Panc1 (cell line): ENCODE data around the gene ALX4. TPM values are rescaled to one million over a fixed set of nuclear protein-coding genes. Genes with fewer than 3 reads are reported as not detected.

Experiments
- ATAC-seq: fragments of 200-7000 bp; cut with Tn5 transposase; 2 replicates; pipeline ENCODE4 v1.9.1; 2020; ENCODE audit warnings: mild to moderate bottlenecking, moderate library complexity
- BruUV-seq: library from RNA; stranded (reverse); fragments of 400-500 nt; replicated peaks from 2 replicates; lab custom pipeline; 2021; lab: Mats Ljungman, UMichigan
- CTCF ChIA-PET: fragments of 300-600 bp; sonication (Branson Sonifier 250); formaldehyde crosslinking; loops from one replicate; lab custom pipeline; 2022; ENCODE audit warnings: antibody characterized with exemption; lab: Charles Lee
- POLR2A ChIA-PET: fragments of 300-600 bp; sonication (Branson Sonifier 250); formaldehyde crosslinking; loops from one replicate; lab custom pipeline; 2022; ENCODE audit warnings: antibody characterized with exemption; lab: Charles Lee
- DNase-seq: peaks from one replicate; pipeline ENCODE4 v3.0.0-alpha.2; 2010; ENCODE audit warnings: low read depth, low spot score
- H3K27ac ChIP-seq: 2 replicates; pipeline ENCODE4 v1.5.1; 2011; ENCODE audit warnings: mild to moderate bottlenecking, low read length, inconsistent platforms
- H3K27me3 ChIP-seq: fragments of 200-500 bp; sonication (Bioruptor generic); 2 replicates; pipeline ENCODE4 v1.6.0; 2014; ENCODE audit warnings: low read length, inconsistent platforms; ENCODE audit not compliant: control insufficient read depth, insufficient read depth
- H3K36me3 ChIP-seq: fragments of 200-500 bp; sonication (Bioruptor generic); 2 replicates; pipeline ENCODE4 v1.5.1; 2014; ENCODE audit warnings: inconsistent platforms, mild to moderate bottlenecking, low read length, moderate library complexity; ENCODE audit not compliant: control insufficient read depth, insufficient read depth
- H3K4me1 ChIP-seq: 2 replicates; pipeline ENCODE4 v1.5.1; 2011; ENCODE audit warnings: inconsistent platforms, mild to moderate bottlenecking, low read length, moderate library complexity; ENCODE audit not compliant: control insufficient read depth, insufficient read depth
- H3K4me3 ChIP-seq, 2 experiments: 2 replicates each; pipeline ENCODE4 v1.5.1; 2011 to 2012; ENCODE audit warnings: low read depth in 2 of 2, low read length in 2 of 2, mild to moderate bottlenecking in 2 of 2, inconsistent platforms in 1 of 2, moderate library complexity in 1 of 2
- H3K9me3 ChIP-seq: fragments of 200-500 bp; sonication (Bioruptor generic); 2 replicates; pipeline ENCODE4 v1.5.1; 2014; ENCODE audit warnings: low read depth, mild to moderate bottlenecking, inconsistent platforms, low read length, moderate library complexity; ENCODE audit not compliant: control insufficient read depth, insufficient read depth
- POLR2AphosphoS5 ChIP-seq: IDR thresholded peaks from 2 replicates; pipeline ENCODE4 v1.6.1; 2012; ENCODE audit warnings: mild to moderate bottlenecking, low read depth, low read length, moderate library complexity
- SIN3A ChIP-seq: IDR thresholded peaks from 2 replicates; pipeline ENCODE4 v1.6.1; 2012; ENCODE audit warnings: low read depth, mild to moderate bottlenecking, low read length, moderate library complexity, borderline replicate concordance; ENCODE audit not compliant: insufficient read depth
- TCF7L2 ChIP-seq: IDR thresholded peaks from 2 replicates; pipeline ENCODE4 v1.6.1; 2011; ENCODE audit warnings: mild to moderate bottlenecking, low read depth, low read length, inconsistent platforms
- in situ Hi-C: cut with HindIII; loops from 2 replicates; pipeline ENCODE4 v1.10.0; 2016; ENCODE audit warnings: low sequenced_read_pairs, low pct_unique_long_range_greater_than_20kb
- intact Hi-C: fragments of 100-400 bp; cut with micrococcal nuclease; formaldehyde crosslinking; loops from one replicate; pipeline ENCODE4 v1.10.0; 2022; ENCODE audit not compliant: unreplicated experiment
- total RNA-seq: library from RNA; stranded (reverse); gene quantifications from one replicate; pipeline ENCODE4 v1.2.1, GENCODE V29; 2021; ENCODE audit not compliant: unreplicated experiment
- TF ChIP-seq, protein P1 (sequence below): fragments of 450-650 bp; IDR thresholded peaks from 2 replicates; pipeline ENCODE4 v1.5.1; 2017; ENCODE audit warnings: mild to moderate bottlenecking
- TF ChIP-seq, protein P2 (sequence below), 2 experiments: IDR thresholded peaks; 2 replicates each; pipeline ENCODE4 v1.6.1; 2011 to 2012; ENCODE audit warnings: low read depth in 2 of 2, control low read depth in 1 of 2, low read length in 1 of 2, mild to moderate bottlenecking in 1 of 2, moderate library complexity in 1 of 2; ENCODE audit not compliant: insufficient read depth in 1 of 2

ALX4 gene
- total RNA-seq, 1 experiment from 2014 or later = 1.0 TPM

DNA sequence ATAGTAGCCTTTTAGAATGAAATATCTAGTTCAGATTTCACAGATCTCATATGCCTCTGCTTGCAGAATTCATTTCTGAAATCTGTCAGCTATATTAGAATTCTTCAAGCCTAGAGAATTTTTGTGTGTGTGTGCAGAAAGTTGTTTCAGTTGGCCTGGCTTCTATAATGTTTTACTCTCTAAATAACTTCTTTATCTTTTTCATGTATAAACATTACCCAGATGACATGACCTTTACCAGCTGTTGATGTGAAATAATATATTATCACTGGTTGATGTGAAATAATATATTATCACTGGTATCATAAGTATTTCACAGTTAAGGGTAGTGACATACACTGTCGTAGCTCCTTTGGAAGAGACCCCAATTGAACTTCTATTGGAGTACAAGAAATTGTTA lies 72.8 kb downstream of the ALX4 start:
- intact Hi-C loops = no loop called here
- no TSS peak for BruUV-seq
- in situ Hi-C loops = no loop called here
- H3K36me3 ChIP-seq = no peaks in the 10 kb centered on the region
- TF ChIP-seq TCF7L2 = no peak
- no peak for TF ChIP-seq SIN3A
- TF ChIP-seq, protein P1, sequence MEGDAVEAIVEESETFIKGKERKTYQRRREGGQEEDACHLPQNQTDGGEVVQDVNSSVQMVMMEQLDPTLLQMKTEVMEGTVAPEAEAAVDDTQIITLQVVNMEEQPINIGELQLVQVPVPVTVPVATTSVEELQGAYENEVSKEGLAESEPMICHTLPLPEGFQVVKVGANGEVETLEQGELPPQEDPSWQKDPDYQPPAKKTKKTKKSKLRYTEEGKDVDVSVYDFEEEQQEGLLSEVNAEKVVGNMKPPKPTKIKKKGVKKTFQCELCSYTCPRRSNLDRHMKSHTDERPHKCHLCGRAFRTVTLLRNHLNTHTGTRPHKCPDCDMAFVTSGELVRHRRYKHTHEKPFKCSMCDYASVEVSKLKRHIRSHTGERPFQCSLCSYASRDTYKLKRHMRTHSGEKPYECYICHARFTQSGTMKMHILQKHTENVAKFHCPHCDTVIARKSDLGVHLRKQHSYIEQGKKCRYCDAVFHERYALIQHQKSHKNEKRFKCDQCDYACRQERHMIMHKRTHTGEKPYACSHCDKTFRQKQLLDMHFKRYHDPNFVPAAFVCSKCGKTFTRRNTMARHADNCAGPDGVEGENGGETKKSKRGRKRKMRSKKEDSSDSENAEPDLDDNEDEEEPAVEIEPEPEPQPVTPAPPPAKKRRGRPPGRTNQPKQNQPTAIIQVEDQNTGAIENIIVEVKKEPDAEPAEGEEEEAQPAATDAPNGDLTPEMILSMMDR = no peak
- TF ChIP-seq POLR2AphosphoS5 = no peak
- TF ChIP-seq, protein P2, sequence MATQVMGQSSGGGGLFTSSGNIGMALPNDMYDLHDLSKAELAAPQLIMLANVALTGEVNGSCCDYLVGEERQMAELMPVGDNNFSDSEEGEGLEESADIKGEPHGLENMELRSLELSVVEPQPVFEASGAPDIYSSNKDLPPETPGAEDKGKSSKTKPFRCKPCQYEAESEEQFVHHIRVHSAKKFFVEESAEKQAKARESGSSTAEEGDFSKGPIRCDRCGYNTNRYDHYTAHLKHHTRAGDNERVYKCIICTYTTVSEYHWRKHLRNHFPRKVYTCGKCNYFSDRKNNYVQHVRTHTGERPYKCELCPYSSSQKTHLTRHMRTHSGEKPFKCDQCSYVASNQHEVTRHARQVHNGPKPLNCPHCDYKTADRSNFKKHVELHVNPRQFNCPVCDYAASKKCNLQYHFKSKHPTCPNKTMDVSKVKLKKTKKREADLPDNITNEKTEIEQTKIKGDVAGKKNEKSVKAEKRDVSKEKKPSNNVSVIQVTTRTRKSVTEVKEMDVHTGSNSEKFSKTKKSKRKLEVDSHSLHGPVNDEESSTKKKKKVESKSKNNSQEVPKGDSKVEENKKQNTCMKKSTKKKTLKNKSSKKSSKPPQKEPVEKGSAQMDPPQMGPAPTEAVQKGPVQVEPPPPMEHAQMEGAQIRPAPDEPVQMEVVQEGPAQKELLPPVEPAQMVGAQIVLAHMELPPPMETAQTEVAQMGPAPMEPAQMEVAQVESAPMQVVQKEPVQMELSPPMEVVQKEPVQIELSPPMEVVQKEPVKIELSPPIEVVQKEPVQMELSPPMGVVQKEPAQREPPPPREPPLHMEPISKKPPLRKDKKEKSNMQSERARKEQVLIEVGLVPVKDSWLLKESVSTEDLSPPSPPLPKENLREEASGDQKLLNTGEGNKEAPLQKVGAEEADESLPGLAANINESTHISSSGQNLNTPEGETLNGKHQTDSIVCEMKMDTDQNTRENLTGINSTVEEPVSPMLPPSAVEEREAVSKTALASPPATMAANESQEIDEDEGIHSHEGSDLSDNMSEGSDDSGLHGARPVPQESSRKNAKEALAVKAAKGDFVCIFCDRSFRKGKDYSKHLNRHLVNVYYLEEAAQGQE (IDR thresholded peaks at IDR 0.05; ENCODE audit: insufficient read depth in 1 of 2, low read depth in 2 of 2, low read length in 1 of 2) = no peak
- no peaks in the 10 kb centered on the region for H3K9me3 ChIP-seq
- no peaks in the 10 kb centered on the region for H3K4me1 ChIP-seq
- CTCF ChIA-PET = no interaction called here
- no peak for ATAC-seq
- no peak overlapping the region for H3K4me3 ChIP-seq
- POLR2A ChIA-PET = no interaction called here
- no peaks in the 10 kb centered on the region for H3K27me3 ChIP-seq
- DNase-seq = no peak
- no peak overlapping the region for H3K27ac ChIP-seq

GRCh38 chr11:44236296-44236695 lies 73.6 kb downstream of the ALX4 start:
- ChIA-PET CTCF (no interaction called here), POLR2A (no interaction called here)
- TF ChIP-seq, protein P2 (IDR thresholded peaks at IDR 0.05; ENCODE audit: insufficient read depth in 1 of 2, low read depth in 2 of 2, low read length in 1 of 2) = no peak
- TF ChIP-seq, protein P1 = no peak
- TF ChIP-seq TCF7L2 (no peak), SIN3A (no peak), POLR2AphosphoS5 (no peak)

More at GRCh38 chr11:44236296-44236695, 73.6 kb downstream of the ALX4 start:
- intact Hi-C loops = no loop called here
- in situ Hi-C loops = no loop called here
- no peak overlapping the region for H3K4me3 ChIP-seq
- H3K36me3 ChIP-seq = no peaks in the 10 kb centered on the region
- ATAC-seq (no peak), DNase-seq (no peak)
- no peak overlapping the region for H3K27ac ChIP-seq
- H3K9me3 ChIP-seq = no peaks in the 10 kb centered on the region
- no TSS peak for BruUV-seq
- no peaks in the 10 kb centered on the region for H3K4me1 ChIP-seq
- no peaks in the 10 kb centered on the region for H3K27me3 ChIP-seq
